Left lung (tissue), 10 donors: ENCODE results near the gene MCC. TPM values are rescaled to one million over a fixed set of nuclear protein-coding genes. Genes with fewer than 3 reads are reported as not detected.

ENCODE experiments used
- ATAC-seq: fragments of 200-7000 bp; cut with Tn5 transposase; one replicate; pipeline ENCODE4 v1.9.1; 2020; ENCODE audit warnings: moderate library complexity
- DNase-seq, 4 donors: peaks; one replicate each; pipeline ENCODE4 v3.0.0-alpha.2; 2013 to 2020
- H3K27ac ChIP-seq, 2 donors: fragments of 200-600 bp; sonication (generic) in 1 of 2; one replicate each; pipeline versions ENCODE4 v1.5.0 to v1.8.0; 2020 to 2021
- H3K27me3 ChIP-seq, 2 donors: fragments of 200-600 bp; sonication (generic) in 1 of 2; one replicate each; pipeline versions ENCODE4 v1.5.0 to v1.8.0; 2020 to 2021
- H3K36me3 ChIP-seq, 2 donors: fragments of 200-600 bp; sonication (generic) in 1 of 2; one replicate each; pipeline versions ENCODE4 v1.5.0 to v1.8.0; 2020 to 2021
- H3K4me1 ChIP-seq, 2 donors: fragments of 200-600 bp; one replicate each; pipeline ENCODE4 v1.8.0; 2021
- H3K4me3 ChIP-seq, 2 donors: fragments of 200-600 bp; sonication (generic) in 1 of 2; one replicate each; pipeline versions ENCODE4 v1.5.0 to v1.8.0; 2020 to 2021; ENCODE audit warnings: mild to moderate bottlenecking in 1 of 2
- H3K9me3 ChIP-seq, 2 donors: fragments of 200-600 bp; sonication (generic) in 1 of 2; one replicate each; pipeline versions ENCODE4 v1.5.0 to v1.8.0; 2020 to 2021
- intact Hi-C, 2 donors: fragments of 100-400 bp; cut with DNase I; formaldehyde crosslinking; loops; one replicate each; pipeline versions ENCODE4 v1.11.2 to v1.14.2; 2022
- polyA plus RNA-seq, 6 donors: library from polyadenylated mRNA; unstranded; fragments of 120-200 nt; gene quantifications; one replicate each; pipeline ENCODE4 v1.2.1, GENCODE V29; 2013; ENCODE audit not compliant: insufficient read length in 6 of 6
- total RNA-seq, 2 donors: library from RNA; stranded (reverse); fragmentation: NEBNext Ultra II Directional; extraction: Animal tissue kit (Norgen Biotek cat#: 25700); gene quantifications; one replicate each; pipeline ENCODE4 v1.2.1, GENCODE V29; 2021
- TF ChIP-seq, protein P1 (sequence below), 2 donors: fragments of 200-600 bp; sonication (generic) in 1 of 2; IDR thresholded peaks; one replicate each; pipeline versions ENCODE4 v1.5.0 to v1.8.0; 2021; ENCODE audit warnings: antibody characterized with exemption in 2 of 2
- donor health status: DM: no; HTN: yes; CAD: no.
- donor health status: DM: no; HTN: no; CAD: no.

MCC gene
- total and polyA plus RNA-seq, 8 donors: 12.5 to 18.4 (median 16.1) TPM

GRCh38 chr5:113358696-113359095 lies 129.6 kb downstream of the MCC start:
- Histone ChIP-seq H3K4me1 (peaks cover 0 to 10% of the 10 kb centered on the region in 2 donors), H3K27ac (no peak overlapping the region), H3K9me3 (peaks cover 0 to 3% of the 10 kb centered on the region in 2 donors), H3K27me3 (no peaks in the 10 kb centered on the region), H3K4me3 (no peak overlapping the region), H3K36me3 (no peaks in the 10 kb centered on the region)
- ATAC-seq (no peak), DNase-seq (no peak)
- intact Hi-C loops: no loop called here
- TF ChIP-seq, protein P1, sequence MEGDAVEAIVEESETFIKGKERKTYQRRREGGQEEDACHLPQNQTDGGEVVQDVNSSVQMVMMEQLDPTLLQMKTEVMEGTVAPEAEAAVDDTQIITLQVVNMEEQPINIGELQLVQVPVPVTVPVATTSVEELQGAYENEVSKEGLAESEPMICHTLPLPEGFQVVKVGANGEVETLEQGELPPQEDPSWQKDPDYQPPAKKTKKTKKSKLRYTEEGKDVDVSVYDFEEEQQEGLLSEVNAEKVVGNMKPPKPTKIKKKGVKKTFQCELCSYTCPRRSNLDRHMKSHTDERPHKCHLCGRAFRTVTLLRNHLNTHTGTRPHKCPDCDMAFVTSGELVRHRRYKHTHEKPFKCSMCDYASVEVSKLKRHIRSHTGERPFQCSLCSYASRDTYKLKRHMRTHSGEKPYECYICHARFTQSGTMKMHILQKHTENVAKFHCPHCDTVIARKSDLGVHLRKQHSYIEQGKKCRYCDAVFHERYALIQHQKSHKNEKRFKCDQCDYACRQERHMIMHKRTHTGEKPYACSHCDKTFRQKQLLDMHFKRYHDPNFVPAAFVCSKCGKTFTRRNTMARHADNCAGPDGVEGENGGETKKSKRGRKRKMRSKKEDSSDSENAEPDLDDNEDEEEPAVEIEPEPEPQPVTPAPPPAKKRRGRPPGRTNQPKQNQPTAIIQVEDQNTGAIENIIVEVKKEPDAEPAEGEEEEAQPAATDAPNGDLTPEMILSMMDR (IDR thresholded peaks at IDR 0.05): no peak

DNA sequence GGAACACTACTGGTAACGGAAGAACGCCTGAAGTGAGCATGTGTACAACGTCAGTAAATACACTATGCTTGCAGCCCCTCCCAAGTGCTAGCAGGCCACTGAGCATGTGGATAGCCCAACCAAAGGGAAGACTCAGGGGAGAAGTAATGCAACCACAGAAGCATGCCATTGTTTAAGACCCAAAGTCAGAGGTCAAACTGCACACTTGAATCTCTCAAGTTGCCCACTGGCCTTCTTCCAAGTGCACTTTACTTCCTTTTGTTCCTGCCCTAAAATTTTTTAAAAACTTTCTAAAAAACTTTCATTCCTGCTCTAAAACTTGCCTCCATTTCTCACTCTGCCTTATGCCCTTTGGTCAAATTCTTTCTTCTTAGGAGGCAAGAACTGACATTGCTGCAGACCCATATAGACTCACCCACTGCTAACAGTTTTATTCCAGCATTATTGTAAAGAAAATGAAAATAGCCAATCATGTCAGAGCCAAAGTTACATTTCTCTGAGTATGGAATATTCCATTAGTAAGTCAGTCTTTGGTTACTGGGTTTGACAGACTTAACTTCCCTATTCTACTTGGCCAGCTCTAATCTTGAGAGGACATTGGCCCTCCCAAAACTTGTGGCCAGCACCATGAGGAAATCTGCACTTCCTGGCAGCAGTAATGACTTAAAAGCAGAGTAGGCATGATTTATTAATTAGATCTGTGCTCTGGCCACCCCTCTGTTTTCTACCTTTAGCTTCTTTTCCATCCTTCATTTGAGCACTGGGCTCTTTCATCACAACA lies 130.4 kb downstream of the MCC start:
- ATAC-seq: peak; percentile 52
- intact Hi-C loops: no loop called here
- no peak for DNase-seq
- Histone ChIP-seq H3K9me3 (no peaks in the 10 kb centered on the region), H3K27ac (no peak overlapping the region), H3K4me3 (no peak overlapping the region), H3K27me3 (no peaks in the 10 kb centered on the region), H3K4me1 (peaks cover 0 to 10% of the 10 kb centered on the region in 2 donors), H3K36me3 (no peaks in the 10 kb centered on the region)
- TF ChIP-seq, protein P1 (IDR thresholded peaks at IDR 0.05): no peak

DNA sequence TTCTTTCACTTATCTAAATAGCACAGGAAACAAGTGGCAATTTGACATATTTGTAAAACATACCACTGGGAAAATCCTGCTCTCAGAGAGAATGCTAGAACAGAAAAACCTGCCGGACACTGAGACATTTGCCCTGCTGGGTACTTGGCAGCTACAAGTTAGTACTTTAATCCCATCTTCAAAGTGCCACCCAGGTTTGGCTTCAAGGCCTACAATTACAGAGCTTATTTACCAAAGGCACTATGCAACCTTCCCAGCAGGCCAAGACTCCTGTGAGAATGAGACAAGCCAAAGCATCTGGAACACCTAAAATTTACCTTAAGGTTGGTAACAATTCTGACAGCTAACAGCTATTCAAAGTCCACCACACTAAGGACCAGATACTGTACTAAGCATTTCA lies 131.8 kb downstream of the MCC start:
- Histone ChIP-seq H3K4me3 (no peak overlapping the region), H3K9me3 (no peaks in the 10 kb centered on the region), H3K27ac (no peak overlapping the region), H3K27me3 (no peaks in the 10 kb centered on the region), H3K4me1 (peaks cover 0 to 10% of the 10 kb centered on the region in 2 donors), H3K36me3 (no peaks in the 10 kb centered on the region)
- TF ChIP-seq, protein P1 (IDR thresholded peaks at IDR 0.05): no peak
- intact Hi-C loops: no loop called here
- DNase-seq (no peak), ATAC-seq (no peak)

GRCh38 chr5:113354055-113354454 lies 134.2 kb downstream of the MCC start:
- H3K9me3 ChIP-seq: no peaks in the 10 kb centered on the region
- no peaks in the 10 kb centered on the region for H3K36me3 ChIP-seq
- DNase-seq (no peak), ATAC-seq (no peak)
- H3K27me3 ChIP-seq: no peaks in the 10 kb centered on the region
- peaks cover 0 to 5% of the 10 kb centered on the region in 2 donors for H3K4me1 ChIP-seq
- H3K27ac ChIP-seq: no peak overlapping the region
- no peak overlapping the region for H3K4me3 ChIP-seq
- TF ChIP-seq, protein P1 (IDR thresholded peaks at IDR 0.05): no peak
- intact Hi-C loops: no loop called here

GRCh38 chr5:113347572-113347971 lies 140.7 kb downstream of the MCC start:
- intact Hi-C loops: no loop called here
- Histone ChIP-seq H3K9me3 (no peaks in the 10 kb centered on the region), H3K4me1 (no peaks in the 10 kb centered on the region), H3K27me3 (no peaks in the 10 kb centered on the region), H3K27ac (no peak overlapping the region), H3K4me3 (no peak overlapping the region), H3K36me3 (no peaks in the 10 kb centered on the region)
- DNase-seq (no peak), ATAC-seq (no peak)
- TF ChIP-seq, protein P1 (IDR thresholded peaks at IDR 0.05): no peak
